HAP-1 (cell line): ENCODE measurements around the gene MRPL1.

Experiments
- DNase-seq, 2 experiments: peaks; one replicate each; pipeline ENCODE4 v3.0.0-alpha.2; 2016 to 2020; ENCODE audit warnings: low spot score in 2 of 2
- H3K27me3 ChIP-seq: fragments of 250-450 bp; sonication (Bioruptor Pico); 2 replicates; pipeline ENCODE4 v1.5.1; 2020; ENCODE audit warnings: low read depth, mild to moderate bottlenecking, moderate library complexity
- H3K36me3 ChIP-seq: fragments of 250-450 bp; sonication (Bioruptor Pico); replicated peaks from 2 replicates; pipeline ENCODE4 v1.5.1; 2020; ENCODE audit warnings: mild to moderate bottlenecking
- H3K4me1 ChIP-seq: fragments of 250-450 bp; sonication (Bioruptor Pico); 2 replicates; pipeline ENCODE4 v1.5.1; 2020; ENCODE audit warnings: mild to moderate bottlenecking
- H3K4me3 ChIP-seq: fragments of 250-450 bp; sonication (Bioruptor Pico); 2 replicates; pipeline ENCODE4 v1.5.1; 2020; ENCODE audit warnings: mild to moderate bottlenecking, moderate library complexity
- H3K9me3 ChIP-seq: fragments of 250-450 bp; sonication (Bioruptor Pico); 2 replicates; pipeline ENCODE4 v1.5.1; 2020; ENCODE audit warnings: mild to moderate bottlenecking, moderate library complexity
- in situ Hi-C: fragments of 300-500 bp; cut with MboI; formaldehyde crosslinking; loops from 3 replicates; pipeline ENCODE4 v1.14.3; 2020; ENCODE audit warnings: low sequenced_read_pairs, inconsistent platforms, mixed read lengths

The MRPL1 gene

GRCh38 chr4:77865259-77865658, 2.6 kb downstream of the MRPL1 start:
- H3K4me3 ChIP-seq = no peak overlapping the region
- H3K36me3 ChIP-seq = peaks cover 4% of the 10 kb centered on the region
- peaks cover 5% of the 10 kb centered on the region for H3K4me1 ChIP-seq
- no peaks in the 10 kb centered on the region for H3K9me3 ChIP-seq
- H3K27me3 ChIP-seq = no peaks in the 10 kb centered on the region
- DNase-seq = no peak
- in situ Hi-C loops = no loop called here

DNA sequence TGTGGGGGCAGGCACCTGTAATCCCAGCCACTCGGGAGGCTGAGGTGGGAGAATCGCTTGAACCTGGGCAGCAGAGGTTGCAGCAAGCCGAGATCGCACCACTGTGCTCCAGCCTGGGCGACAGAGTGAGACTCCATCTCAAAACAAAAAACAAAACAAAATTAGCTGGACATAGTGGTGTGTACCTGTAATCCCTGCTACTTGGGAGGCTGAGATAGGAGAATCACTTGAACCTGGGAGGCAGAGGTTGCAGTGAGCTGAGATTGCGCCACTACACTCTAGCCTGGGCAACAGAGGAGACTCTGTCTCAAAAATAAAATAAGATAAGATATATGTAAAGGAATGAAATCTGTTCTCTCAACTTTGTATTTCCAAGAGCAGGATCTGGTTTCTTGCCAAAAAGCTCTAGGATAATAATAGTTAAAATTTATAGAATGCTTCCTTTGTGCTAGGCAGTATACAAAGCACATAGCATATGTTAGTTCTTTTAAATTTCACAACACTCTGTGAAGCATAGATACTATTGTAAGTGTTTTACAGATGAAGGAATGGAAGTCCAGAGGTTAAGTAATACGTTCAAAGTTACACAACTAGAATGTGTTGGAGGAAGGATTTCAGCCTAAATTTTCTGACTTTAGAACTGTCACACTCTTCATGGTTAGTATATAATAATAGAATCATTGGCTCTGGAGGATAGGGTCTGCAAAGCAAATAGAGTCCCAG, 10.3 kb downstream of the MRPL1 start:
- Histone ChIP-seq H3K4me3 (no peak overlapping the region), H3K9me3 (no peaks in the 10 kb centered on the region), H3K27me3 (no peaks in the 10 kb centered on the region), H3K4me1 (no peaks in the 10 kb centered on the region), H3K36me3 (peaks cover 39% of the 10 kb centered on the region)
- no peak for DNase-seq
- in situ Hi-C loops = no loop called here

- H3K4me3 ChIP-seq = no peak overlapping the region
- H3K4me1 ChIP-seq = no peaks in the 10 kb centered on the region
- in situ Hi-C loops = no loop called here
- H3K27me3 ChIP-seq = no peaks in the 10 kb centered on the region
- H3K9me3 ChIP-seq = no peaks in the 10 kb centered on the region
- DNase-seq = no peak
- peaks cover 25% of the 10 kb centered on the region for H3K36me3 ChIP-seq
Measured at GRCh38 chr4:77877167-77877566, 14.5 kb downstream of the MRPL1 start.

GRCh38 chr4:77877771-77878565, 15.3 kb downstream of the MRPL1 start:
- H3K27me3 ChIP-seq = no peaks in the 10 kb centered on the region
- no peaks in the 10 kb centered on the region for H3K4me1 ChIP-seq
- H3K36me3 ChIP-seq = peaks cover 28% of the 10 kb centered on the region
- DNase-seq = no peak
- no peak overlapping the region for H3K4me3 ChIP-seq
- in situ Hi-C loops = no loop called here
- no peaks in the 10 kb centered on the region for H3K9me3 ChIP-seq

- peaks cover 26% of the 10 kb centered on the region for H3K36me3 ChIP-seq
- in situ Hi-C loops = no loop called here
- no peaks in the 10 kb centered on the region for H3K9me3 ChIP-seq
- H3K27me3 ChIP-seq = no peaks in the 10 kb centered on the region
- H3K4me1 ChIP-seq = no peaks in the 10 kb centered on the region
- no peak overlapping the region for H3K4me3 ChIP-seq
- no peak for DNase-seq
Measured at GRCh38 chr4:77880784-77881183, 18.2 kb downstream of the MRPL1 start.

GRCh38 chr4:77881460-77882295, 19.0 kb downstream of the MRPL1 start:
- no peaks in the 10 kb centered on the region for H3K9me3 ChIP-seq
- DNase-seq = no peak
- peaks cover 30% of the 10 kb centered on the region for H3K36me3 ChIP-seq
- no peaks in the 10 kb centered on the region for H3K27me3 ChIP-seq
- H3K4me3 ChIP-seq = no peak overlapping the region
- in situ Hi-C loops = no loop called here
- H3K4me1 ChIP-seq = no peaks in the 10 kb centered on the region

- in situ Hi-C loops = no loop called here
- H3K36me3 ChIP-seq = peaks cover 21% of the 10 kb centered on the region
Measured at GRCh38 chr4:77893451-77893850, 30.8 kb downstream of the MRPL1 start.

DNA sequence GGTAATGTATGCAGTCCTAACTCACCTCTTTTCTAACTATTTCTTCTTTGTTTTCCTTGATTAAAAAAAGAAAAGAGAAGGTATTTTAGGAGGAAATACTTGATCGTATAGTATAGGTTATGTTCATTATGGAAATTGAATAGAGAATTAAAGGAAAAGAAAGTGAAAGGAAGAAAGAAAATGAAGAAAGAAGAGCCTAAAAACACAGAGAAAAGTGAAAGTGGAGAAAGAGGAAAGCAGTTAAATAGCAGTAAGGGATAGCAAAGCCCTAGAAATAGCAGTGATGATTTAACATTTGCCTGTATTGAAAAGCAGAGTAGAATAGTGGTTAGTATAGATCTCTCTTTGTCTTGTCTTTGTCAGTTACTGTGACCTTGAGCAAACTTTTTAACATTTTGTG, 37.0 kb downstream of the MRPL1 start:
- no peak for DNase-seq
- Histone ChIP-seq H3K9me3 (no peaks in the 10 kb centered on the region), H3K4me1 (peaks cover 4% of the 10 kb centered on the region; the same call in 1 of the 2 replicates), H3K36me3 (peaks cover 11% of the 10 kb centered on the region), H3K27me3 (no peaks in the 10 kb centered on the region), H3K4me3 (no peak overlapping the region)
- in situ Hi-C loops = no loop called here

More at GRCh38 chr4:77893451-77893850, 30.8 kb downstream of the MRPL1 start:
- no peaks in the 10 kb centered on the region for H3K9me3 ChIP-seq
- H3K27me3 ChIP-seq = no peaks in the 10 kb centered on the region
- H3K4me1 ChIP-seq = peaks cover 4% of the 10 kb centered on the region; the same call in 1 of the 2 replicates
- H3K4me3 ChIP-seq = no peak overlapping the region
- no peak for DNase-seq

- in situ Hi-C loops = no loop called here
- Histone ChIP-seq H3K9me3 (no peaks in the 10 kb centered on the region), H3K4me1 (no peaks in the 10 kb centered on the region), H3K4me3 (no peak overlapping the region), H3K27me3 (no peaks in the 10 kb centered on the region), H3K36me3 (0 out of 2 replicates have a peak, but pooled peaks cover 3% of the 10 kb centered on the region)
- no peak for DNase-seq
Measured at GRCh38 chr4:77903186-77903585, 40.6 kb downstream of the MRPL1 start.

- no peak for DNase-seq
- no peak overlapping the region for H3K4me3 ChIP-seq
- in situ Hi-C loops = no loop called here
- no peaks in the 10 kb centered on the region for H3K27me3 ChIP-seq
- H3K4me1 ChIP-seq = no peaks in the 10 kb centered on the region
- H3K36me3 ChIP-seq = peaks cover 11% of the 10 kb centered on the region; the same call in 1 of the 2 replicates
- no peaks in the 10 kb centered on the region for H3K9me3 ChIP-seq
Measured at GRCh38 chr4:77905651-77906263, 43.1 kb downstream of the MRPL1 start.

GRCh38 chr4:77910676-77911075, 48.0 kb downstream of the MRPL1 start:
- no peak for DNase-seq
- peaks cover 8% of the 10 kb centered on the region; the same call in 1 of the 2 replicates for H3K36me3 ChIP-seq
- in situ Hi-C loops = no loop called here
- H3K9me3 ChIP-seq = no peaks in the 10 kb centered on the region
- H3K4me3 ChIP-seq = no peak overlapping the region
- H3K4me1 ChIP-seq = no peaks in the 10 kb centered on the region
- H3K27me3 ChIP-seq = no peaks in the 10 kb centered on the region

- DNase-seq = no peak
- Histone ChIP-seq H3K4me1 (no peaks in the 10 kb centered on the region), H3K9me3 (no peaks in the 10 kb centered on the region), H3K27me3 (no peaks in the 10 kb centered on the region), H3K4me3 (no peak overlapping the region), H3K36me3 (peaks cover 8% of the 10 kb centered on the region; the same call in 1 of the 2 replicates)
- in situ Hi-C loops = no loop called here
Measured at GRCh38 chr4:77911091-77911490, 48.5 kb downstream of the MRPL1 start.

GRCh38 chr4:77911842-77912450, 49.3 kb downstream of the MRPL1 start:
- Histone ChIP-seq H3K4me1 (no peaks in the 10 kb centered on the region), H3K36me3 (peaks cover 8% of the 10 kb centered on the region; the same call in 1 of the 2 replicates), H3K27me3 (no peaks in the 10 kb centered on the region), H3K4me3 (no peak overlapping the region), H3K9me3 (no peaks in the 10 kb centered on the region)
- DNase-seq = no peak
- in situ Hi-C loops = no loop called here
